RPMI8226 (cell line): Measurements from ENCODE around the gene RPS17.

ENCODE experiments used
- DNase-seq: peaks from one replicate; pipeline ENCODE4 v3.0.0-alpha.2; 2015

RPS17 gene

GRCh38 chr15:82540055-82540983, at the start of gene RPS17:
RPS17 (minus strand) TSS chr15:82540457; CDS start chr15:82540428, 29 bp downstream.
- DNase-seq = peak; percentile 93

DNA sequence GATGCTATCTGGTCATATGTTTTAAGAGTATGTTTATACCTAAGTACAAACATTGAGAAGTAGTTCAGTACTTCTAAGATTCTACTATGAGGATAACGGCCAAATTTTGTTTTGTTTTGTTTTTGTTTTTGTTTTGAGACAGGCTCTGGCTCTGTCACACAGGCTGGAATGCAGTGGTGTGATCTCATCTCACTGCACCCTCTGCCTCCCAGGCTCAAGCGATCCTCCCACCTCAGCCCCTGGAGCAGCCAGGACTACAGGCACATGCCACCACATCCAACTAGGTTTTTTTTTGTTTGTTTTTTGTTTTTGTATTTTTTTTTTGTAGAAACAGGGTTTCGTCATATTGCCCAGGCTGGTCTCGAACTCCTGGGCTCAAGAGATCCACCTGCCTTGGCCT, 47.5 kb upstream of the RPS17 start:
- DNase-seq = no peak

- no peak for DNase-seq
Observed at GRCh38 chr15:82585072-82585471, 44.8 kb upstream of the RPS17 start.

DNA sequence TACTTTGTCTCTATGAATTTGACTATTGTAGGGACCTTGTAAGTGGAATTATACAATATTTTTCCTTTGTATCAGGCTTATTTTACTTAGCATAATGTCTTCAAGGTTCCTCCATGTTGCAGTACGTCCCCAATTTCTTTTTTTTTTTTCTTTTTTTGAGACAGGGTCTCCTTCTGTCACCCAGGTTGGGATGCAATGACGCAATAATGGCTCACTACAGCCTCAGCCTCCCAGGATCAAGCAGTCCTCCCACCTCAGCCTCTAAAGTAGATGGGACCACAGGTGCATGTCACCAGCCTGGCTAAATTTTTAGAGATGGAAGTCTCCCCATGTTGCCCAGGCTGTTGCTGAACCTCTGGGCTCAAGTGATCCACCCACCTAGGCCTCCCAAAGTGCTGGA, 40.5 kb upstream of the RPS17 start:
- DNase-seq = no peak

DNA sequence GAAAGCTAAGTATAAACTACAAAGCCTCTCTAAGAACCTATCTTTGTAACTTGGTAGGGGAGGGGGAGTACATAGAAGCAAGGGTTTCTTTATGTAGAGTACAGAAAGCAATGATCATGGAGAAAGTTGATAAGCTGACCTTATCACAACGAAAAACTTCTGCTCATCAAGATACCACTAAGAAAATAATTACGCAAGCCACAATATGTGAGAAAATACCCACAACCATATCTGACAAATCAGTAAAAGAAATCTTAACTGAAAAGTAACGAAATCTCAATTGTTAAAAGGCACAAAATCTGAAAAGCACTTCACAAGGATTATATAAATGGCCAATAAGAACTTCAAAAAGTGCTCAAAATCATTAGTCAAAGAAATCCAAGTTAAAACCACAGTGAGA, 35.1 kb upstream of the RPS17 start:
- no peak for DNase-seq

DNA sequence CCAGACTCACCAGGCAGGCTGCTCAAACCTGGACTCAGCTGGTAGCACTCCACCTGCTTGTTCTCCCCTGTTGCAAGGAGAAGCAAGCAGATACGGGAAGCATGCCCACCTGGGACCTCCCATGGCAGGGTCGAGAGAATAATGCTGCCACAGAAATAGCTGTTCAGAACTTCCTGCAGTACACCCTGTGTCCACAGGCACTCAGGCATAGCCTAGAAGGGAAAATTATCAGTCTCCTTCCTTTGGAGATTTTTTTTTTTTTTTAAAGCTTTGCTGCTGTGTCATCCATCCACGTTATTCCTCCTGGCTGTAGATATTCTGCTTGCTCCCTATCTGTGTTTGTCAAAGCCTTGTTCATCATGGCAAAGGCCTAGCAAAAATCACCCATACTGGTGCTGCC, 32.7 kb upstream of the RPS17 start:
- no peak for DNase-seq

- no peak for DNase-seq
Observed at GRCh38 chr15:82572311-82572710, 32.1 kb upstream of the RPS17 start.

DNA sequence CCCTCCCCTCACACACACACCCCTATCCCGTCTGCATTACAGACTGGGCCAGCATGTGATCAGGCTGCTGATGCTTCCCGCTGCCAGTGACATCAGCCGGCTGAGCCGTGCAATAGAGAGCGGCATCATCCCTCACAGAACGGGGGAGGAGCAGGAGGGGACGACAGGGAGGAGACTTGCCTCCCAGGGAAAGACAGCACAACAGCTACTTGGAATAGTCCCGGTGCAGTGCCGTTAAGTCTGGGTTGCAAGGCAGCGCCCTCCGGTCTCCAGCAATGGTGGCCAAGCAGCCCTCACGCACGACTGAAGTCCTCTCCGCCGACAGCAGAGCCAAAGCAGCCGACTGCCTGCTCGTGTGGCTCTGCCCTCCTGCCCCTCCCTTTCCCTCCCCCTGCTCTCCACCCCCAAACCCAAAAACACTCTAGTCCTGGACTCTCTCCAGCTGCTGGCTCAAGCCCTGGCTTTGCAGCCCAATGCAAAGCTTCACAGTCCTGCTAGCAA, 31.5 kb upstream of the RPS17 start:
- no peak for DNase-seq

DNA sequence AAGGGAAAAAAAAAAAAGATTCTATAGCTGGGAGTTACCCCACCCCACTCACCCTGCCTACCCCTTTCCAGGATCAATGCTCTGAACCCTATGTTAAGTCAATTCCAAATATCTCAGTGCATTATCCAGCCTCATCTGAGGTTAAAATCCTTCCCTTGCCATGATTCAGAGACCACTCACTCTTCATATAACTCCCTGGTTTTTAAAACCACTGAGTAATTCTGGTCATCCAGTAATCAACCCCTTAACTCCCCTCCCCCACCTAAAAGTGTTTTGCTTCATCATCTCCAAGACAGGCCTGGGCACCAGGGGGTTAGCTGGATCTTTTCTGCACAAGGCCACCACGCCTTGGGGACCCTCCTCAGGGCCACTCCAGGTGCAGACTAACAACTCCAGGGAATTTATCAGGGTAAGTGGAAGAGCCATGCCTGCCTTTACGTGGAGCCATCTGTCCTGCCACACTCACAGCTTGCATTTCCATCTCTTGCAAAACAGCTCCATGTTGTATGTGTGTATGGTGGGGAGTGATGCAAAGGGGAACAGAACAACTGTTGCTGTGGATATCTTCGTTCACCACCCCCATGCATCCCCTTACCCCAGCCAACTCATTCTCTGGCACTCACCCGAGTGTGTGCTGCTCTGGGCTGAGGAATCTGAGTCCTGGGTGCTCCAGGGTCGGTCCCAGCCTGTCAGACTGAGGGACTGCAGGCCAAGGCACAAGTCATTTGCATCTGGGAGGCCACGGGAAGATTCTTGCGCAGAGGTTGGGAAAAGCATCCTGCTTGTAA, 30.7 kb upstream of the RPS17 start:
- no peak for DNase-seq

DNA sequence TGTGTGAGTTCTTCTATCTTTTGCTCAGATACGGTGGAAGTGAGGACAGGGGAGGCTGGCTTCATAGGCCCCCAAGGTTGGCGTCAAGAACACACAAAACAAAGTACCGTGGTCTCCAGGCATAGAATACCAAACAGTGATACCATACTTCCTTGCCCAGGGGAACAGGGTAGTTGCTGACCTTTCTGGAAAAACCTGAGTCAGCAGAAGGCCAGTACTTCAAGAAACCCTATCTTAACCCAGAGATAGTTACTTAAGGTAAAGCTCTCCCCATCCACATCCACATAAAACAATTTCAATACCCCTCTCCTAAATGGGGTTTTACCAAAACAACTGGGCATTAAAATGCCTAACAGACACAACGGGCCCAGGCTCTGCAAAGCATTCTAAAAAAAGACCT, 29.6 kb upstream of the RPS17 start:
- no peak for DNase-seq

GRCh38 chr15:82568986-82569385, 28.7 kb upstream of the RPS17 start:
- no peak for DNase-seq

DNA sequence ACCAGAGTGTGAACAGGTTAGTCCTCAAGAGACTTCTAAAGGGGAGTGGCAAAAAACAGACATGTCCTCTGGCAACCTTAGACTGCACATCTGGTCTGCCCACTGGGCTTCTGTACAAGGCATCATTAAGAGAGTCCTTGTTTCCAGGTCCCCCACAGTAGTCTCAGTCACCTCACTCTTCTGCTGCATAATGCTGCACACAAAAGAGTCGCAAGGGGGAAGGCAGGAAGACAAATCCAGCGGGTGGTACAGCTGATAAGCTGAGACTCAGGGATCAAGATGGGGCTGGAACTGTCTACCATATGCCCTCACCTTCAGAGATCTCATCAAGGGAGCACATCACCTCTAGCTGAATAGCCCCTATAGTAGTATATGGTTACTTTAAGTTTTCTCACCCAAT, 27.4 kb upstream of the RPS17 start:
- no peak for DNase-seq

GRCh38 chr15:82566690-82567089, 26.4 kb upstream of the RPS17 start:
- no peak for DNase-seq

GRCh38 chr15:82558502-82558901, 18.2 kb upstream of the RPS17 start:
- no peak for DNase-seq

DNA sequence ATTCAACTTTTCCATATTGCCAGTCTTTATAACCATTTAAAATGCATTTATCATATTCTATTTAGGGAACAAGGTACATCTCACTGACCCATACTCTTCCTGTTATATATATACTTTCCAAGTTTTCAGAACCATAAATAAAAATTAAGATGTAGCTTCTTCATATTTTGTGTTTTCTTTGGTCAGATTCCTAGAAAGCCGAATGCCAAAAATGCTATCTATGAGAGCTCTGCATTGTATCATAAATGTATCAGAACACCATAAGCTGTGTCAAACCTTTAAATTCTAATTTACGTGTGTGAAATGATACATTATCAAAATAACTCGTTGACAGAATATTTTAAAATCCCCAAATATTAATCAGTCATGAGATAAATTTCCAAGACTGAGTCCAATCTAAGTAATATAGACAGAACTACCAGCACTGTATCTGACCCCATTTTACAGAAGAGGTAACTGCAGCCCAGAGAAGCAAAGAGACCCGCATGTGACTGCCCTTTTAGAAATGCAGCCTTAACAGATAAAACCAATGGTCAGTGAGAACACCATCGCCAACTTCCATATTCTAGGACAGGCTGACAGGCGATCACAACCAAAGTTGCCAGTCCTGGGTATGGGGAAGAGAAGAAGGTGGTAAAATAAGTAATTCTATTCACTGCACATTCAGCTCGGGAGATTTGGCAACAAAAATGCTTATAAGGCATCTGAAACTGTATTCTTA, 16.2 kb upstream of the RPS17 start:
- DNase-seq = no peak

GRCh38 chr15:82554849-82555248, 14.6 kb upstream of the RPS17 start:
- DNase-seq = no peak

DNA sequence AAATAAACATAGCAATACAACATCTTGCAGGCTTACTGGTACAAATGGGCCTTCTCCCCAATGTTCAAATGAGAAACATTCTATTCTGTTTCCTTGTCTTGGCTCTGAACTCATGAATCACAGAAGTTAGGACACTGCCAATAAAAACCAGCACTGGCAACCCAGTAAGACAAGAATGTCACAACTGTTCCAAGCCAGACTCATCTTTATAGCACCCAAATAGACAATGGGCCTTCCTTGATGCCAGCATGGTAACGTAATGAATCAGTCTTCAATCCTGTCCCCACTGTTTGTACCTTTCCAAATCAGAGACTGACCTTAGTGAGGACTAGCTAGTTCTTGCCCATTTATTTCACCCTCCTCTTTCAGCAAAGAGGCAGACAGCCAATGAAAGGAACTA, 14.1 kb upstream of the RPS17 start:
- no peak for DNase-seq

- DNase-seq = no peak
Observed at GRCh38 chr15:82553846-82554245, 13.6 kb upstream of the RPS17 start.

DNA sequence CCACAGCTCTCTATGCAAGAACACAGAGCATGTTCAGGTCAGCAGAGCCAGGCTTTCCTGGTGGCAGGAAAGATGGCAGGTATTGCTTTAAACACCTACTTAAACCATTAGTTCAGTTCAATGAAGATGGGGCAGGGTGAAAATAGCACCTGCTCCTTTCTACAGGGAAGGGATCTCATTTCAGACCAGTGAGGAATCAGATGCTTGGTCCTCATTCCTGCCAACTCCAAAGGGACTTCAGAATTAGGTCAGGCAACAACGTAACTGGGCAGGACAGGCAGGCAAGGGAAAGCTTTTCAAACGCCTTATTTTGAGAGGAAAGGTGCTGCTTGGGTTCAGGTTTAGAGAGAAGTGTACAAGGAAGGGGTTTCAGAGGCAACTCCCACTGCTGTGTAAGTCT, 12.6 kb upstream of the RPS17 start:
- DNase-seq = no peak

DNA sequence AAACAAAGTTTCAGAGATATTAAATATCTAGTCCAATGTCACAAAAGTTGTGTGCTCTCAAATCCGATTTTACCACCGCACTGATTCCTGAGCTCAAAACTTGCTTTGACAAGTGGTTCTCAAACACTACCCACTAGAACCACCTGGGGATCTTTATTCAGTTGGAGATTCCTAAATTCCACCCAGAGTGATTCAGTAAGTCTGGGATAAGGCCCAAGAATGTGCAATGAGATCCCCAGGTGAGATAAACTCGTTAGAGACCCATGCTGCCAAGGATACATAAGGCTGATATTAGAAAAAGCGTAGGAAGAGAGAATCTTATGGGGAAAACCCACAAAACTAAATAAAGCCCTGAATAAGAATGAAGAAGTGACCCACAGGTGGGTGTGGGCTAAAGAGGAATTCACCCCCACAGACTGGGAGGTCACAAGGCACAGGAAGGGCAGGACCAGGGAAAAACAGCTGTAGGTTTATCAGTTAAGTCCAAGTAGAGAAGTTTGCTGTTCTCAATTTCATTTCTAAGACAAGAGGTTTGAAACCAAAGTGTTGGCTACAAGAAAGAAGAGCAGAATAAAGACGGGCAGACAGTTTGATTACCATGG, 11.5 kb upstream of the RPS17 start:
- DNase-seq = no peak

GRCh38 chr15:82549199-82549665, 9.0 kb upstream of the RPS17 start:
- no peak for DNase-seq

GRCh38 chr15:82548700-82549099, 8.4 kb upstream of the RPS17 start:
- no peak for DNase-seq

GRCh38 chr15:82545478-82545877, 5.2 kb upstream of the RPS17 start:
- DNase-seq = no peak
